Measurements from ENCODE around the gene VBP1. TPM values are rescaled to one million over a fixed set of nuclear protein-coding genes. Genes with fewer than 3 reads are reported as not detected.

VBP1 gene
- total RNA-seq, 3 donors from 2014 or later, result 83.6 to 88.2 (median 86.5) TPM

Other genes starting within 250 kb of the VBP1 start
- 1 to 10 TPM; 1.3 to 2.4 (median 1.5) TPM for gene F8, start 193.7 kb upstream of the VBP1 start, total RNA-seq
- 100 to 1,000 TPM; 114 to 124 (median 116) TPM for gene FUNDC2, start 189.6 kb upstream of the VBP1 start, total RNA-seq
- 1 to 10 TPM; 1.1 to 2.7 (median 1.6) TPM for gene CMC4, start 145.3 kb upstream of the VBP1 start, total RNA-seq
- gene MTCP1, start 145.3 kb upstream of the VBP1 start, total RNA-seq, result 1 to 10 TPM; 3.4 to 5.5 (median 5.1) TPM
- gene BRCC3, start 145.0 kb upstream of the VBP1 start, total RNA-seq, result 10 to 100 TPM; 21.7 to 25.6 (median 23.1) TPM
- 1 to 10 TPM; 8.1 to 9.6 (median 8.4) TPM for gene RAB39B, start 48.0 kb downstream of the VBP1 start, total RNA-seq
- 1 to 10 TPM in 1 of 3 donors, under 1 TPM in 2; 0.29 to 1.6 (median 0.46) TPM for gene CLIC2, start 118.2 kb downstream of the VBP1 start, total RNA-seq
- not detected for gene F8A2, start 165.6 kb downstream of the VBP1 start, total RNA-seq
- 10 to 100 TPM in 1 of 3 donors, 1 to 10 TPM in 2; 2.0 to 10.3 (median 8.6) TPM for gene F8A3, start 242.2 kb downstream of the VBP1 start, total RNA-seq